Measurements from ENCODE around the gene SYNJ2. TPM values are rescaled to one million over a fixed set of nuclear protein-coding genes. Genes with fewer than 3 reads are reported as not detected.

Gene SYNJ2
- total RNA-seq, 1 experiment from 2014 or later, result 45.0 TPM

GRCh38 chr6:158010591-158011477, 29.2 kb downstream of the SYNJ2 start:
- intact Hi-C loops (cut with micrococcal nuclease; ENCODE audit: unreplicated experiment), result no loop called here

GRCh38 chr6:158011478-158011920, 29.8 kb downstream of the SYNJ2 start:
- Mint-ChIP-seq H3K9me3 (ENCODE audit: unreplicated experiment) (no peaks in the 10 kb centered on the region), H3K27ac (ENCODE audit: unreplicated experiment) (peak overlapping the region; percentile 55), H3K36me3 (ENCODE audit: insufficient read depth, unreplicated experiment) (peaks cover 39% of the 10 kb centered on the region), H3K27me3 (ENCODE audit: insufficient read depth, unreplicated experiment) (no peaks in the 10 kb centered on the region), H3K4me3 (ENCODE audit: unreplicated experiment) (no peak overlapping the region), H3K4me1 (ENCODE audit: low read depth, unreplicated experiment) (peaks cover 49% of the 10 kb centered on the region)
- TF ChIP-seq, protein P1, sequence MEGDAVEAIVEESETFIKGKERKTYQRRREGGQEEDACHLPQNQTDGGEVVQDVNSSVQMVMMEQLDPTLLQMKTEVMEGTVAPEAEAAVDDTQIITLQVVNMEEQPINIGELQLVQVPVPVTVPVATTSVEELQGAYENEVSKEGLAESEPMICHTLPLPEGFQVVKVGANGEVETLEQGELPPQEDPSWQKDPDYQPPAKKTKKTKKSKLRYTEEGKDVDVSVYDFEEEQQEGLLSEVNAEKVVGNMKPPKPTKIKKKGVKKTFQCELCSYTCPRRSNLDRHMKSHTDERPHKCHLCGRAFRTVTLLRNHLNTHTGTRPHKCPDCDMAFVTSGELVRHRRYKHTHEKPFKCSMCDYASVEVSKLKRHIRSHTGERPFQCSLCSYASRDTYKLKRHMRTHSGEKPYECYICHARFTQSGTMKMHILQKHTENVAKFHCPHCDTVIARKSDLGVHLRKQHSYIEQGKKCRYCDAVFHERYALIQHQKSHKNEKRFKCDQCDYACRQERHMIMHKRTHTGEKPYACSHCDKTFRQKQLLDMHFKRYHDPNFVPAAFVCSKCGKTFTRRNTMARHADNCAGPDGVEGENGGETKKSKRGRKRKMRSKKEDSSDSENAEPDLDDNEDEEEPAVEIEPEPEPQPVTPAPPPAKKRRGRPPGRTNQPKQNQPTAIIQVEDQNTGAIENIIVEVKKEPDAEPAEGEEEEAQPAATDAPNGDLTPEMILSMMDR (IDR thresholded peaks at IDR 0.05; ENCODE audit: insufficient read depth in 1 of 2, low read depth in 1 of 2, low read length in 1 of 2, severe bottlenecking in 1 of 2, unreplicated experiment in 1 of 2), result no peak
- Histone ChIP-seq H3K27me3 (replicated peaks; ENCODE audit: control insufficient read depth, insufficient read depth, low read length) (no peaks in the 10 kb centered on the region), H3K9me3 (no peaks in the 10 kb centered on the region), H3K4me3 (ENCODE audit: low read depth, low read length) (no peak overlapping the region), H3K4me1 (peaks cover 26% of the 10 kb centered on the region), H3K36me3 (ENCODE audit: control insufficient read depth, insufficient read depth, low read length) (no peaks in the 10 kb centered on the region; the same call in 1 of the 2 replicates)
- BruUV-seq (replicated peaks), result no TSS peak
- ChIA-PET POLR2A (interaction anchor here (0.5 to 1.0 kb wide), 2 partner anchors 28 to 29 kb away, joined by 3 read pairs; no protein-coding TSS in a partner anchor), CTCF (no interaction called here)
- peak in 1 of 2 experiments; percentile 19 for DNase-seq
- intact Hi-C loops (cut with micrococcal nuclease; ENCODE audit: unreplicated experiment), result no loop called here

More at GRCh38 chr6:158010591-158011477, 29.2 kb downstream of the SYNJ2 start:
- ChIA-PET CTCF (no interaction called here), POLR2A (interaction anchor here (1.0 kb wide), 1 partner anchor 29 kb away, joined by 3 read pairs; no protein-coding TSS in a partner anchor)
- Mint-ChIP-seq H3K4me1 (ENCODE audit: low read depth, unreplicated experiment) (peaks cover 55% of the 10 kb centered on the region), H3K27ac (ENCODE audit: unreplicated experiment) (peak overlapping the region; percentile 55), H3K4me3 (ENCODE audit: unreplicated experiment) (no peak overlapping the region), H3K9me3 (ENCODE audit: unreplicated experiment) (no peaks in the 10 kb centered on the region), H3K36me3 (ENCODE audit: insufficient read depth, unreplicated experiment) (peaks cover 39% of the 10 kb centered on the region), H3K27me3 (ENCODE audit: insufficient read depth, unreplicated experiment) (no peaks in the 10 kb centered on the region)
- H3K36me3 ChIP-seq (ENCODE audit: control insufficient read depth, insufficient read depth, low read length), result no peaks in the 10 kb centered on the region; the same call in 1 of the 2 replicates
- peak in 1 of 2 experiments; percentile 18 for DNase-seq
- H3K4me1 ChIP-seq, result peaks cover 26% of the 10 kb centered on the region
- H3K9me3 ChIP-seq, result no peaks in the 10 kb centered on the region
- no peak overlapping the region for H3K4me3 ChIP-seq (ENCODE audit: low read depth, low read length)
- TF ChIP-seq, protein P1 (IDR thresholded peaks at IDR 0.05; ENCODE audit: insufficient read depth in 1 of 2, low read depth in 1 of 2, low read length in 1 of 2, severe bottlenecking in 1 of 2, unreplicated experiment in 1 of 2), result no peak
- no peaks in the 10 kb centered on the region for H3K27me3 ChIP-seq (replicated peaks; ENCODE audit: control insufficient read depth, insufficient read depth, low read length)
- no TSS peak for BruUV-seq (replicated peaks)

DNA sequence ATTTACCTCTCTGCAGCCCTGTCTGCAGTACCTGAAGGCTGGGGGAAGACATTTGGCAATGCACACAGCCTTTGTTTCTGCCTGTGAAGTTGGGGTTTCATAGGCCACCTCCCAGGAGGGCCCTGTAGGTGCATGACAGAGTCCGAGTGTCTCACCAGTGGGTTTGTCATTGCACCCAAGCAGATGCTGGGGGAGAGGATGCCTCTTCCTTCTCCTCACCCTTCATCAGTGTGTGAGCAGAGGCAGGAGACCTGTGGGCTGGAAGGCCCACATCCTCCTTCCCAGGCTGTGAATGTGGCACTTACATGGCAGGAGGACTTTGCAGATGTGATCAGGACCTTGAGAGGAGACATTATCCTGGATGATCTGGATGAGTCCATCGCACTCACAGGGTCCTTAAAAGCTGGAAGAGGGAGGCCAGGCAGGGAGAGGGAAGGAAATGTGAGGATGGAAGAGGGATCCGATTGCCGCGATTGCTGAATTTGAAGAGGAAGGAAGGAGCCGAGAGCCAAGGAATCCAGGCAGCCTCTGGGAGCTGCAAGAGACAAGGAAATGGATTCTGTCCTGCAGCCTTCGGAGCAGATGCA, 30.4 kb downstream of the SYNJ2 start:
- TF ChIP-seq, protein P1 (IDR thresholded peaks at IDR 0.05; ENCODE audit: insufficient read depth in 1 of 2, low read depth in 1 of 2, low read length in 1 of 2, severe bottlenecking in 1 of 2, unreplicated experiment in 1 of 2), result no peak
- POLR2A ChIA-PET, result interaction anchor here (0.5 to 1.0 kb wide), 2 partner anchors 28 to 29 kb away, joined by 3 read pairs; no protein-coding TSS in a partner anchor
- no peaks in the 10 kb centered on the region for H3K27me3 Mint-ChIP-seq (ENCODE audit: insufficient read depth, unreplicated experiment)
- no peak for DNase-seq
- CTCF ChIA-PET, result no interaction called here
- H3K4me1 Mint-ChIP-seq (ENCODE audit: low read depth, unreplicated experiment), result peaks cover 48% of the 10 kb centered on the region
- intact Hi-C loops (cut with micrococcal nuclease; ENCODE audit: unreplicated experiment), result no loop called here
- H3K4me3 Mint-ChIP-seq (ENCODE audit: unreplicated experiment), result no peak overlapping the region
- H3K36me3 Mint-ChIP-seq (ENCODE audit: insufficient read depth, unreplicated experiment), result peaks cover 38% of the 10 kb centered on the region
- peak overlapping the region; percentile 40 for H3K27ac Mint-ChIP-seq (ENCODE audit: unreplicated experiment)
- no TSS peak for BruUV-seq (replicated peaks)
- no peaks in the 10 kb centered on the region for H3K27me3 ChIP-seq (replicated peaks; ENCODE audit: control insufficient read depth, insufficient read depth, low read length)
- no peaks in the 10 kb centered on the region for H3K9me3 ChIP-seq
- no peaks in the 10 kb centered on the region for H3K9me3 Mint-ChIP-seq (ENCODE audit: unreplicated experiment)
- no peak overlapping the region for H3K4me3 ChIP-seq (ENCODE audit: low read depth, low read length)
- peaks cover 25% of the 10 kb centered on the region for H3K4me1 ChIP-seq
- no peaks in the 10 kb centered on the region; the same call in 1 of the 2 replicates for H3K36me3 ChIP-seq (ENCODE audit: control insufficient read depth, insufficient read depth, low read length)
